ENCODE measurements around the gene SPIRE1.

DNA sequence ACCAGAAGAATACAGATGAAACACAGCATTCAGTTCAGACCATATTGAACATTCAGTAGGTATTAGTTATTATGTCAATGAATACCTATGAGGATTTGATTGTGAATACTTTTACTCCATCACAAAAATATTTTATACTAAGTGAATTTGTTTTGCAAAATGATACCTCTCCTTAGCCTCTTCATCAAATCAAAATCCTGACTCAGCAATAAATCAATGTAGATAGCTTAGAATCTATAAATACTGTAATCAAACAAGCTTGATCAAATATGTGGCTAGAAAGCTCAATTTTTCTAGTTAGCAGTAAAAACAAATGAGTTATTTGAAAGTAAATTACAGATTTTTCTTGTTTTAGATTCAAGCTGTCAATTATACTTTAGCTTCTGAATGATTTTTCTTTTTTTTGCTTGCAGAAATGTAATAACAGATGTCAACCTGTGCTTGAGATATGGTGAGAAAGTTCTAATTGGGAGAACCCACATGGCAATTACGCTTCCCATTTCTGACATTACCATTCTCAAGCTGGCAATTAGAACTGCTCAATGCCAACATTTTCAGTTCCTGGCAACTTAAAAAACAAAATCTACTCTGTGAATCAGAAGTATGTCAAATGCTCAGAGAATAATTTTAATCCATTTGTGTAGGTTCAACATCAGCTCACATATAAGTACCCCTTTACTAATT is 140.6 kb downstream of the SPIRE1 start:
- no peak for TF ChIP-seq CTCF (IDR thresholded peaks at IDR 0.05)
- TF ChIP-seq EP300 (IDR thresholded peaks at IDR 0.05) = no peak
- no peak for TF ChIP-seq POLR2A (IDR thresholded peaks at IDR 0.05)

All from ovary (tissue), 3 donors.